Naive B cell (primary cell): Measurements from ENCODE around the gene PGAM5. TPM values are rescaled to one million over a fixed set of nuclear protein-coding genes. Genes with fewer than 3 reads are reported as not detected.

Experiments
- ATAC-seq, 2 donors: fragments of 150-1000 bp; cut with Tn5 transposase; 2 replicates each; pipeline ENCODE4 v1.10.0; 2021; ENCODE audit warnings: low read depth in 2 of 2, mild to moderate bottlenecking in 2 of 2, moderate library complexity in 2 of 2
- DNase-seq: peaks from one replicate; pipeline ENCODE4 v3.0.0; 2022
- H3K27ac Mint-ChIP-seq, 6 donors: one replicate each; pipeline ENCODE4 v1.8.0; 2020 to 2022; ENCODE audit warnings: mild to moderate bottlenecking in 6 of 6, mixed read lengths in 6 of 6, moderate library complexity in 5 of 6, inconsistent platforms in 2 of 6
- H3K27me3 Mint-ChIP-seq, 3 donors: one replicate each; pipeline ENCODE4 v1.8.0; 2021 to 2022; ENCODE audit warnings: mixed read lengths in 3 of 3, mild to moderate bottlenecking in 1 of 3
- H3K36me3 Mint-ChIP-seq, 2 donors: one replicate each; pipeline ENCODE4 v1.8.0; 2020 to 2022; ENCODE audit warnings: mixed read lengths in 2 of 2, inconsistent platforms in 1 of 2, mild to moderate bottlenecking in 1 of 2
- H3K4me1 Mint-ChIP-seq, 3 donors: one replicate each; pipeline ENCODE4 v1.8.0; 2020 to 2022; ENCODE audit warnings: mixed read lengths in 3 of 3, inconsistent platforms in 1 of 3, mild to moderate bottlenecking in 1 of 3, moderate library complexity in 1 of 3
- H3K4me3 Mint-ChIP-seq, 8 donors: one replicate each; pipeline ENCODE4 v1.8.0; 2020 to 2022; ENCODE audit warnings: mild to moderate bottlenecking in 8 of 8, mixed read lengths in 8 of 8, moderate library complexity in 8 of 8, inconsistent platforms in 2 of 8
- H3K9me3 Mint-ChIP-seq, 7 donors: one replicate each; pipeline ENCODE4 v1.8.0; 2020 to 2022; ENCODE audit warnings: mixed read lengths in 7 of 7, mild to moderate bottlenecking in 5 of 7, inconsistent platforms in 2 of 7, moderate library complexity in 1 of 7
- polyA plus RNA-seq, 6 donors: library from polyadenylated mRNA; unstranded; fragments of 300-500 nt; fragmentation: Illumina TruSeq; gene quantifications; one replicate each; pipeline ENCODE4 v1.2.3, GENCODE V29; 2021; ENCODE audit warnings: low read depth in 6 of 6

PGAM5 gene
- 10 to 100 TPM; 13.0 to 34.0 (median 23.8) TPM for polyA plus RNA-seq

DNA sequence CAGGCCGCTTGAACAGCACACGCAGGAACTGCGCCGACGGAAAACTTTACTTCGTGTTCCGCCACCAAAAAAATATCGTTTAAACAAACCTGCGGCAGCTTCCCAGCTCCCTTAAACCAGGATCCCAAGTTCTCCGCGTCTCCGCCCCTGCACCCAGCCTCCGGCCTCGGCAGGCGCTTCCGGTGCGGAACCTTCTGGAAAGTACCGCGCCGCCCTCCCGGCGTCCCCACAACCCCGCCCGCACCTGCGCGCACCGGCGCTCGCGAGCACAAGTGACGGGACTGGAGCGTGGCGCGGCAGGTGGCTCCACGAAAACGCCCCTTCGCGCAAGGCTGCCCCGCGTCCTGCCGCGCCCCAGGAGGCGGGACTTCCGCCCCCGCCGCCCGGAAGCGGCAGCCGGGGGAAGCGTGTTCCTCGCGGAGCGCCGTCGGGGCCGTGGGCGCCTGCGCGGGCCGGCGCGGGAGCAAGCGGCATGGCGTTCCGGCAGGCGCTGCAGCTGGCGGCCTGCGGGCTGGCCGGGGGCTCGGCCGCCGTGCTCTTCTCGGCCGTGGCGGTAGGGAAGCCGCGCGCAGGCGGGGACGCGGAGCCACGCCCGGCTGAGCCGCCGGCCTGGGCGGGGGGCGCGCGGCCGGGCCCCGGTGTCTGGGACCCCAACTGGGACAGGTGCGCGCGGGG lies at the start of gene PGAM5:
Gene PGAM5 (plus strand): TSS at position 438 of the 675 bp plus-strand sequence. CDS start 35 bp downstream, at position 473.
- peaks cover 8 to 11% of the 10 kb centered on the region in 2 donors for H3K36me3 Mint-ChIP-seq
- peak within 1 kb of the TSS; percentile 91 to 99 (median 98) for H3K27ac Mint-ChIP-seq
- peak within 1 kb of the TSS; percentile 91 to 96 (median 94) for H3K4me3 Mint-ChIP-seq
- DNase-seq (peak; percentile 97), ATAC-seq (peak; percentile 95 to 96)
- peaks cover 0 to 18% (median 10%) of the 10 kb centered on the region in 7 donors for H3K9me3 Mint-ChIP-seq
- H3K27me3 Mint-ChIP-seq, result no peaks in the 10 kb centered on the region
- H3K4me1 Mint-ChIP-seq, result peaks cover 6 to 46% (median 17%) of the 10 kb centered on the region in 3 donors

GRCh38 chr12:132660996-132661395 lies 49.6 kb upstream of the PGAM5 start:
- Mint-ChIP-seq H3K27me3 (no peaks in the 10 kb centered on the region), H3K4me1 (peaks cover 0 to 7% (median 0%) of the 10 kb centered on the region in 3 donors), H3K36me3 (peaks cover 23 to 46% of the 10 kb centered on the region in 2 donors), H3K9me3 (no peaks in the 10 kb centered on the region), H3K4me3 (peak overlapping the region in 1 of 8 donors; percentile 30), H3K27ac (peak overlapping the region in 1 of 6 donors; percentile 41)
- ATAC-seq (no peak), DNase-seq (no peak)

GRCh38 chr12:132661972-132662371 lies 48.7 kb upstream of the PGAM5 start:
- no peak overlapping the region for H3K4me3 Mint-ChIP-seq
- H3K27ac Mint-ChIP-seq, result peak overlapping the region in 1 of 6 donors; percentile 36
- H3K9me3 Mint-ChIP-seq, result no peaks in the 10 kb centered on the region
- no peak for DNase-seq
- H3K27me3 Mint-ChIP-seq, result no peaks in the 10 kb centered on the region
- peaks cover 27 to 52% of the 10 kb centered on the region in 2 donors for H3K36me3 Mint-ChIP-seq
- ATAC-seq, result no peak
- peaks cover 0 to 7% (median 0%) of the 10 kb centered on the region in 3 donors for H3K4me1 Mint-ChIP-seq

DNA sequence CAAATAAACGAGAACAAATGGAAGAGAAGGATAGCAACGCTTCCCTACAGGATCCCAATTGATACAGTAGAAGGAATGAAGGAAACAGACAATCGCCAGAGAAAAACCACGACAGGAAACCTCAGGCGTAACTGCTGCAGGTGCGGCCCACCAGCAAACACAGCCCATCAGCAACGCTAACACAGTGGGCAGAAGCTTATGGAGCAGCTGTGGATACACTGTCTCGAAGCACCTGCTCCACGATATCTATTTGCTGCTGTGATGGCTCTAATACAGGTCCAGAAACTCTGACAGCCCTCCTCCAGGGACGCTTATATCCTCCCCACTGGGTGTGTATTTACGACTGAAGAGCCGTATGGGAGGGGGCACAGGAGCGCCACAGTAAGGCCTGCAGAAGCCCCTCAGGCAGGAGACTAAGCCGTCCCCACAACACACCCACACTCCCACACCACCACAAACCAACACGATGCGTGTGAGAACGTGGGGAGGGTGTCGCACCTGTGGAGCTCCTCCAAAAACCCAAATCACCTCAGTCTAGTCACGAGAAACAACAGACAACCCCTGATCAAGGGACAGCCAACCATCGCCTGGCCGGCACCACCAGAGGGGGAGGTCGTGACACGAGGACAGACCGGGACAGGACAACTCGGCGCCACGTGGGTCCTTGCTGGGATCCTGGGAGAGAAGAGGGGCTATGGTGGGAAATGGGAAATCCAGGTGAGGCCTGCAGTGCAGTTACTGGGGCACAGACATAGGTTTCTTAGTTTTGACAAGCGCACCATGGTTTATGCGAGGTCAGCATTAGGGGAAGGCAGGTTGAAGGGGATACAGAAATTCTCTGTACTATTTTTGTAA lies 47.5 kb upstream of the PGAM5 start:
- Mint-ChIP-seq H3K27ac (peak overlapping the region in 2 of 6 donors; percentile 54 to 62), H3K4me3 (no peak overlapping the region), H3K36me3 (peaks cover 29 to 54% of the 10 kb centered on the region in 2 donors), H3K4me1 (peaks cover 0 to 7% (median 0%) of the 10 kb centered on the region in 3 donors), H3K9me3 (no peaks in the 10 kb centered on the region), H3K27me3 (no peaks in the 10 kb centered on the region)
- ATAC-seq, result no peak
- DNase-seq, result no peak

DNA sequence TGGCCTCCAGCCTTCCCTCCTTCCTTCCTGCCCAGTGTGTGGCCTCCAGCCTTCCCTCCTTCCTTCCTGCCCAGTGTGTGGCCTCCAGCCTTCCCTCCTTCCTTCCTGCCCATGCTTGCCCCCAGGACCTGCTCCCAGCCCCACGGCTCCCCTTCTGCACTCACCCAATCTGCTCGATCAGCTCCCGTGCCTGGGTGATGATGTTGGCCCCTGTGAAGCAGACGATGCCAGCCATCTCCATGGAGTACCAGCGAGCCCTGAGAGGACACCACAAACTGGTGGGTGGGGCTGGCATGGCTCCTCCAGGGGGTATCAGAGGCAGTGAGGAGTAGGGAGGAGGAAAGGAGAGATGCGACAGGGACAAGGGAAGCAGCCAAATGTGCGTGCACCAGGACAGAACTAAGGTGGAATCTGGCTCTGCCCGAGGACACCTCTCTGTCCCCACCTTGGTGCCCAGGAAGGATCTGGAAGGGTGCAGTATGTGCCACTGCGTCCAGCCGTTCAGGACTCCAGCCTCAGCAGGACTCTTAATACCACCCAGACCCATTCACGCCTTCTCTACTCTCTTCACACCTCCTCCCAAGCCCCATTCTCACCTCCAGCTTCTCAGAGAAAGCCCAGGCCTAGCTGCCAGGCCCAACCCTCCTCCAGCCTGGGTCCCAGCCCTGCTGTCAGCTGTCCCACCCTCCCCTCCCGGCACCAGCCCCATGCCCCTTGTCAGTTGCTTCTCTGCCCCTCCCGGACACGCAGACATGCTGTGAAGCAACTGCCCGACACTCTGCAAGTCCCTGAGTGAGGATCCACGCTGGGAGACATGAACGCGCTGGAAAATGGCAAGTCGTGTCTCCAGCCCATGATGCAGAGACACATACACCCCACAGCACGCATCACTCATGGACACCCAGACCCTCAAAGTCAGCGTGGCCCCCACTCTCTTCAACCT lies 46.2 kb upstream of the PGAM5 start:
- H3K27ac Mint-ChIP-seq, result peak overlapping the region in 2 of 6 donors; percentile 4 to 42
- DNase-seq (no peak), ATAC-seq (no peak)
- H3K4me3 Mint-ChIP-seq, result no peak overlapping the region
- H3K36me3 Mint-ChIP-seq, result peaks cover 29 to 54% of the 10 kb centered on the region in 2 donors
- H3K4me1 Mint-ChIP-seq, result peaks cover 0 to 7% (median 0%) of the 10 kb centered on the region in 3 donors
- H3K9me3 Mint-ChIP-seq, result no peaks in the 10 kb centered on the region
- no peaks in the 10 kb centered on the region for H3K27me3 Mint-ChIP-seq

DNA sequence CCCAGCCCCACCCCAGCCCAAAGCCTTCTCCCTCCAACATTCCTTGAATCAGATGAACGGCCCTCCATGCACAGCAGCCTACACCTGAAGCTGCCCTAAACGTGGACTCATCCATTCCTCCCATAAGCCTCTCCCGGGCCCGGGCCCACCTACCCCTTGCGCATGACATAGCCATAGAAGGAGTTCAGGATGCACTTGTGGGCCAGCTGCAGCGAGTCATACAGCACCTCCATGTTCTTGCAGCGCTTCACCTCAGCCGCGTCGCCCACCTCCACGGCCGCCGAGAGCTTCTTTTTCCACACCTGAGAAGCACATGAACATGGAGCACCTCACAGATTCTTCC lies 45.5 kb upstream of the PGAM5 start:
- Mint-ChIP-seq H3K4me1 (peaks cover 0 to 7% (median 0%) of the 10 kb centered on the region in 3 donors), H3K27me3 (no peaks in the 10 kb centered on the region), H3K36me3 (peaks cover 29 to 54% of the 10 kb centered on the region in 2 donors), H3K9me3 (no peaks in the 10 kb centered on the region), H3K27ac (peak overlapping the region in 1 of 6 donors; percentile 4), H3K4me3 (no peak overlapping the region)
- ATAC-seq (no peak), DNase-seq (no peak)

GRCh38 chr12:132665794-132666193 lies 44.8 kb upstream of the PGAM5 start:
- DNase-seq (no peak), ATAC-seq (no peak)
- H3K9me3 Mint-ChIP-seq, result no peaks in the 10 kb centered on the region
- H3K36me3 Mint-ChIP-seq, result peaks cover 29 to 53% of the 10 kb centered on the region in 2 donors
- no peak overlapping the region for H3K4me3 Mint-ChIP-seq
- no peaks in the 10 kb centered on the region for H3K27me3 Mint-ChIP-seq
- H3K4me1 Mint-ChIP-seq, result peaks cover 0 to 7% (median 0%) of the 10 kb centered on the region in 3 donors
- H3K27ac Mint-ChIP-seq, result no peak overlapping the region

- no peaks in the 10 kb centered on the region for H3K9me3 Mint-ChIP-seq
- no peak for DNase-seq
- no peak for ATAC-seq
- H3K27ac Mint-ChIP-seq, result no peak overlapping the region
- H3K27me3 Mint-ChIP-seq, result no peaks in the 10 kb centered on the region
- peaks cover 28 to 47% of the 10 kb centered on the region in 2 donors for H3K36me3 Mint-ChIP-seq
- H3K4me3 Mint-ChIP-seq, result no peak overlapping the region
- H3K4me1 Mint-ChIP-seq, result peaks cover 0 to 3% (median 0%) of the 10 kb centered on the region in 3 donors
Measured at GRCh38 chr12:132668191-132669088, 42.2 kb upstream of the PGAM5 start.

GRCh38 chr12:132669166-132669879 lies 41.3 kb upstream of the PGAM5 start:
- no peaks in the 10 kb centered on the region for H3K27me3 Mint-ChIP-seq
- H3K4me3 Mint-ChIP-seq, result peak overlapping the region in 1 of 8 donors; percentile 10

GRCh38 chr12:132672116-132672515 lies 38.5 kb upstream of the PGAM5 start:
- no peak for ATAC-seq
- no peak overlapping the region for H3K4me3 Mint-ChIP-seq

More at GRCh38 chr12:132669166-132669879, 41.3 kb upstream of the PGAM5 start:
- ATAC-seq (no peak), DNase-seq (no peak)
- H3K27ac Mint-ChIP-seq, result peak overlapping the region in 1 of 6 donors; percentile 66
- H3K4me1 Mint-ChIP-seq, result peaks cover 0 to 3% (median 0%) of the 10 kb centered on the region in 3 donors
- H3K9me3 Mint-ChIP-seq, result no peaks in the 10 kb centered on the region
- H3K36me3 Mint-ChIP-seq, result peaks cover 28 to 47% of the 10 kb centered on the region in 2 donors

DNA sequence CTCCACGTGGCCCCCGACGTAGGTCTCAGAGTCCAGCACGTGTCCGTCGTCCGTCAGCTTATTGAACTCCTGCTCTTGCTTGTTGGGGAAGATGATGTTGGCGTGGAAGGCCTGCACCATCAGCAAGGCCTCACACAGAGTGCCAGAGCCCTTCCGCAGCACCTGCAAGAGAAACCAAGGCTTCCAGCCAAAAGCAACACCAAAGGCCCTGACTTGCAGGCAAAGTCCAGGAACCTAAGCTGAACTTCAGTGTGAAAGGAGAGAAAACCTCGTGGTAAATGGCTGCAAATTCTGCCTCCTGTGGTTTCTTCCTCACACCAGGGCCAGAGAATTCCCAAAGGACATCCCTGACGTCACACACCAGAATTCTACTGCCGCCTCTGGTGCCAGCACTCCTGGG lies 38.0 kb upstream of the PGAM5 start:
- Mint-ChIP-seq H3K4me3 (no peak overlapping the region), H3K36me3 (peaks cover 25 to 39% of the 10 kb centered on the region in 2 donors), H3K9me3 (no peaks in the 10 kb centered on the region), H3K27ac (no peak overlapping the region), H3K4me1 (no peaks in the 10 kb centered on the region), H3K27me3 (no peaks in the 10 kb centered on the region)
- ATAC-seq (no peak), DNase-seq (no peak)

More at GRCh38 chr12:132672116-132672515, 38.5 kb upstream of the PGAM5 start:
- peaks cover 25 to 45% of the 10 kb centered on the region in 2 donors for H3K36me3 Mint-ChIP-seq
- no peaks in the 10 kb centered on the region for H3K27me3 Mint-ChIP-seq
- H3K4me1 Mint-ChIP-seq, result no peaks in the 10 kb centered on the region
- no peaks in the 10 kb centered on the region for H3K9me3 Mint-ChIP-seq
- peak overlapping the region in 2 of 6 donors; percentile 7 to 36 for H3K27ac Mint-ChIP-seq
- DNase-seq, result no peak
